ENCODE measurements around the gene WDR81. TPM values are rescaled to one million over a fixed set of nuclear protein-coding genes. Genes with fewer than 3 reads are reported as not detected.

The WDR81 gene
- total RNA-seq, 1 donor from 2014 or later: 16.2 TPM

DNA sequence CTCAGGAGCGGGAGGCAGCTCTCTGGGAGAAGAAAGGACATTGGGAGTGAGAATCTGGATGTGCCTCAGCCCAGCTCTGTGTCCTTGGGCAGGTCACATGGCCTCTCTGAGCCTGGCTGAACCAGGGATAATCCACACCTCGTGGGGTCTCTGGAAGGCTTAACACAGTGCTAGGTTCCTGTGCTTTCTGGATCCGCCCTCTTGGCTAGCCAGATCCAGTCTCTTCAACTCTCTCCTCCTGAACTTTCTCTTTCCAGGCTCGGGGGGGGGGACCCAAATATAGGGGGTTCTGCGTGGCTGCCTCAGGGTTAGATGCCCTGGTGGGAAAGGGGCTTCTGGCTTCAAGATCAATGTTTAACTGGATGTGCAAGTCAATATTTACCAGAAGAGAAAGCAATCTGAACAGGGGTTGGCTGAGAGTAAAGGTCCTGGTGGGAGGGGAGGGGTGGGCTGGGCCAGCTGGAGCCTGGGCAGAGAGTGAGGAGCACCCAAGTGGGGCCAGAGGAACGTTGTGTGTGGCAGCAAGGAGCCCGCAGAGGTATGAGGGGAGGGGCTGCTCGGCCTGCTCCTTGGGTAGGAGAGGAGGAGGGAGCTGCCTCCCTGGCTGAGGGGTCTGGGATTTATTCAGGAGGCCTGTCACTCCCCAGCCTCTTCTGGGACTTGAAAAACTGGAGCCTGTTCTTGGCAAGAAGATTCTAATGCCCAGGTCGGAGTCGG is 18.0 kb downstream of the WDR81 start, which contains the start of gene SERPINF2:
TSS of gene SERPINF2 (plus strand) at position 501 of the 717 bp plus-strand sequence. CDS start 2,125 bp downstream, outside the sequence.
- Mint-ChIP-seq H3K36me3 (ENCODE audit: low read depth) (peaks cover 1% of the 10 kb centered on the region), H3K9me3 (ENCODE audit: low read depth) (no peaks in the 10 kb centered on the region), H3K4me1 (ENCODE audit: low read depth) (no peaks in the 10 kb centered on the region), H3K4me3 (ENCODE audit: unreplicated experiment) (no peak within 1 kb of the TSS), H3K27me3 (ENCODE audit: low read depth) (no peaks in the 10 kb centered on the region), H3K27ac (ENCODE audit: unreplicated experiment) (peak within 1 kb of the TSS; percentile 32)
- DNase-seq (ENCODE audit: low spot score): no peak
- TF ChIP-seq, protein P1, sequence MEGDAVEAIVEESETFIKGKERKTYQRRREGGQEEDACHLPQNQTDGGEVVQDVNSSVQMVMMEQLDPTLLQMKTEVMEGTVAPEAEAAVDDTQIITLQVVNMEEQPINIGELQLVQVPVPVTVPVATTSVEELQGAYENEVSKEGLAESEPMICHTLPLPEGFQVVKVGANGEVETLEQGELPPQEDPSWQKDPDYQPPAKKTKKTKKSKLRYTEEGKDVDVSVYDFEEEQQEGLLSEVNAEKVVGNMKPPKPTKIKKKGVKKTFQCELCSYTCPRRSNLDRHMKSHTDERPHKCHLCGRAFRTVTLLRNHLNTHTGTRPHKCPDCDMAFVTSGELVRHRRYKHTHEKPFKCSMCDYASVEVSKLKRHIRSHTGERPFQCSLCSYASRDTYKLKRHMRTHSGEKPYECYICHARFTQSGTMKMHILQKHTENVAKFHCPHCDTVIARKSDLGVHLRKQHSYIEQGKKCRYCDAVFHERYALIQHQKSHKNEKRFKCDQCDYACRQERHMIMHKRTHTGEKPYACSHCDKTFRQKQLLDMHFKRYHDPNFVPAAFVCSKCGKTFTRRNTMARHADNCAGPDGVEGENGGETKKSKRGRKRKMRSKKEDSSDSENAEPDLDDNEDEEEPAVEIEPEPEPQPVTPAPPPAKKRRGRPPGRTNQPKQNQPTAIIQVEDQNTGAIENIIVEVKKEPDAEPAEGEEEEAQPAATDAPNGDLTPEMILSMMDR (IDR thresholded peaks at IDR 0.05): no peak

DNA sequence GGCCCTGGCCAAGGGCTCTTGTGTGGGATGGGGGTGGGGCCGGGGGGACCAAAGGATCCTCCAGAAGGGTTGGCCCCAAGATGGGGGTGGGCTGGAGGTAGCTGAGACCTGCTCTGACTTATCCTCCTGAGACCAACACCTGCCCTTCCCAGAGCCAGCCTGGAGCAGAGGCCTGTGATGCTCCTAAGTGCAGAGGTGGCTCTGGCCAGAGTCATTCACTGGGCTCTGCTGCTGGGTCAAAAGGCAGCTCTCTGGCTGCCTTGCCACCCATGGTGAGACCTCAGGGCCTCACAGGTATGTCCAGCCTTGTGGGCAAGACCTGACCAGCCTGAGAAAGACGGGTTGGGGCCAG is 18.6 kb downstream of the WDR81 start:
- Mint-ChIP-seq H3K4me3 (ENCODE audit: unreplicated experiment) (no peak overlapping the region), H3K27me3 (ENCODE audit: low read depth) (no peaks in the 10 kb centered on the region), H3K36me3 (ENCODE audit: low read depth) (no peaks in the 10 kb centered on the region), H3K4me1 (ENCODE audit: low read depth) (no peaks in the 10 kb centered on the region), H3K27ac (ENCODE audit: unreplicated experiment) (no peak overlapping the region), H3K9me3 (ENCODE audit: low read depth) (no peaks in the 10 kb centered on the region)
- TF ChIP-seq, protein P1 (IDR thresholded peaks at IDR 0.05): no peak
- no peak for DNase-seq (ENCODE audit: low spot score)

DNA sequence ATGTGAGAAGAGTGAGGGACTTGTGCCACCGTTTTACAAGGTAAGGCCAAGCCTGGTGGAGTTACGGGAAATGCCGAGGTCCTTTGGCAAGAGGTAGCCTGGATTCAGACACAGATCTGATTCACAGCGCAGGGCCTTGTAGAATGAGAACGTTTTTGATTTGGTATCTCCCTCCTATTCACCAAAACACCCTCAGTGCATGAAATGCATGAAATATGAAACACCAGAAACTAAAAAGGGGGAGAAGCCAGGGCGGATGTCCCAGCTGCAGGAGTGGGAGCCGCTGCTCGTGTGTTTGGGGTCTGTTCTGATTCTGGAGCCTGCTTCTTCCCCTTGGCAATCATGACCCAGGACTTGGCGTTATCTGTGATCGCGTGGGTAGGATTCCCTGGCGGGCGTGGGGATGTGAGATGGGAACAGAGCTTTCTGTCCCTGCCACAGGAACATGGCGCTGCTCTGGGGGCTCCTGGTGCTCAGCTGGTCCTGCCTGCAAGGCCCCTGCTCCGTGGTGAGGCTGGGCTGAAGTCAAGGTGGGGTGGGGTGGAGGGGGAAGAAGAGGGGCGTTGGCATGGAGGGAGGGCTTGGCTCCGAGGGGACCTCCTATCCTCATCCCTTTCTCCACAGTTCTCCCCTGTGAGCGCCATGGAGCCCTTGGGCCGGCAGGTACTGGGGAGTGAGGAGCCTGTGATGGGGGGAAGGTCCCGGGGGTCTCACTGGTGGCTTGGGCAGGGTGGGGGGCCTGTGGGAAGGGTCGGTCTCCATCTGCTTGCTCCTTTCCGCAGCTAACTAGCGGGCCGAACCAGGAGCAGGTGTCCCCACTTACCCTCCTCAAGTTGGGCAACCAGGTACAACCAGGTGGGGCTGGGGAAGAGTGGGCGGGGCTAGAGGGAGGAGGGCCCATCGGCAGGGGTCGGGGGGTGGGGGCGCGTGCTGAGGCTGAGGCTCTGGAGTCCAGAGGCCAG is 20.3 kb downstream of the WDR81 start:
- no peaks in the 10 kb centered on the region for H3K9me3 Mint-ChIP-seq (ENCODE audit: low read depth)
- DNase-seq (ENCODE audit: low spot score): no peak
- no peak overlapping the region for H3K27ac Mint-ChIP-seq (ENCODE audit: unreplicated experiment)
- H3K36me3 Mint-ChIP-seq (ENCODE audit: low read depth): no peaks in the 10 kb centered on the region
- no peak overlapping the region for H3K4me3 Mint-ChIP-seq (ENCODE audit: unreplicated experiment)
- H3K4me1 Mint-ChIP-seq (ENCODE audit: low read depth): no peaks in the 10 kb centered on the region
- TF ChIP-seq, protein P1 (IDR thresholded peaks at IDR 0.05): no peak
- no peaks in the 10 kb centered on the region for H3K27me3 Mint-ChIP-seq (ENCODE audit: low read depth)

DNA sequence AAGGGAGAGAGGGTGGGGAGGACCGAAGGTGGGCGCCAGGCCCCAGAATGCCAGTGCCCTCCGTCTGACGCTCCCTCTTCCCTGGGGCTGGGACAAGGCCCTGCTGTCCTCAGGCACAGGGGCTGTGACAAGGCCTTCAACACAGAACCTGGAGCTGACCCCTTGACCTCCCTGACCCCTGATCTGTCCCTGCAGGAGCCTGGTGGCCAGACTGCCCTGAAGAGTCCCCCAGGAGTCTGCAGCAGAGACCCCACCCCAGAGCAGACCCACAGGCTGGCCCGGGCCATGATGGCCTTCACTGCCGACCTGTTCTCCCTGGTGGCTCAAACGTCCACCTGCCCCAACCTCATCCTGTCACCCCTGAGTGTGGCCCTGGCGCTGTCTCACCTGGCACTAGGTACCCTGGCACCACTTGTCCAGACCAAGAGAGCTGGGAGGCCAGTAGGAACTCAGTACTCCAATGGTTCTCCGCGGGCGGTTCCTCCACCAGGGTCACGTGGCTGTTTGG is 21.1 kb downstream of the WDR81 start:
- Mint-ChIP-seq H3K36me3 (ENCODE audit: low read depth) (no peaks in the 10 kb centered on the region), H3K4me3 (ENCODE audit: unreplicated experiment) (no peak overlapping the region), H3K4me1 (ENCODE audit: low read depth) (no peaks in the 10 kb centered on the region), H3K27ac (ENCODE audit: unreplicated experiment) (no peak overlapping the region), H3K27me3 (ENCODE audit: low read depth) (no peaks in the 10 kb centered on the region), H3K9me3 (ENCODE audit: low read depth) (no peaks in the 10 kb centered on the region)
- DNase-seq (ENCODE audit: low spot score): no peak
- TF ChIP-seq, protein P1 (IDR thresholded peaks at IDR 0.05): no peak

DNA sequence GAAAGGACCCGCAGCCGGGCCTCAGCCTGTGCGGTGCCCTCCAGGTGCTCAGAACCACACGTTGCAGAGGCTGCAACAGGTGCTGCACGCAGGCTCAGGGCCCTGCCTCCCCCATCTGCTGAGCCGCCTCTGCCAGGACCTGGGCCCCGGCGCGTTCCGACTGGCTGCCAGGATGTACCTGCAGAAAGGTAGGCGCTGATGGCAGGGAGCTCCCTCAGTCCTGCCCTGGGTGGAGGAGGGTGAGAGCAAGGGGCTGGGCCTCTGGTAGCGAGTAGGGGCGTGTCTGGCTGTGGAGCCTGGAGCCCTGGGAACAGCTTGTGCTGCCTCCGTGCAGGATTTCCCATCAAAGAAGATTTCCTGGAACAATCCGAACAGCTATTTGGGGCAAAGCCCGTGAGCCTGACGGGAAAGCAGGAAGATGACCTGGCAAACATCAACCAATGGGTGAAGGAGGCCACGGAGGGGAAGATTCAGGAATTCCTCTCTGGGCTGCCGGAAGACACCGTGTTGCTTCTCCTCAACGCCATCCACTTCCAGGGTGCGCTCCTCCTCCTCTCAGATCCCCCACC is 22.6 kb downstream of the WDR81 start:
- H3K27me3 Mint-ChIP-seq (ENCODE audit: low read depth): no peaks in the 10 kb centered on the region
- peaks cover 7% of the 10 kb centered on the region for H3K4me1 Mint-ChIP-seq (ENCODE audit: low read depth)
- H3K27ac Mint-ChIP-seq (ENCODE audit: unreplicated experiment): no peak overlapping the region
- H3K9me3 Mint-ChIP-seq (ENCODE audit: low read depth): no peaks in the 10 kb centered on the region
- no peak overlapping the region for H3K4me3 Mint-ChIP-seq (ENCODE audit: unreplicated experiment)
- no peaks in the 10 kb centered on the region for H3K36me3 Mint-ChIP-seq (ENCODE audit: low read depth)
- TF ChIP-seq, protein P1 (IDR thresholded peaks at IDR 0.05): no peak
- DNase-seq (ENCODE audit: low spot score): no peak

Measured in chondrocyte (in vitro differentiated cells).